Measurements from ENCODE around the gene BEGAIN. TPM values are rescaled to one million over a fixed set of nuclear protein-coding genes. Genes with fewer than 3 reads are reported as not detected.

BEGAIN gene
- total RNA-seq, 1 experiment from 2014 or later = 3.3 TPM

DNA sequence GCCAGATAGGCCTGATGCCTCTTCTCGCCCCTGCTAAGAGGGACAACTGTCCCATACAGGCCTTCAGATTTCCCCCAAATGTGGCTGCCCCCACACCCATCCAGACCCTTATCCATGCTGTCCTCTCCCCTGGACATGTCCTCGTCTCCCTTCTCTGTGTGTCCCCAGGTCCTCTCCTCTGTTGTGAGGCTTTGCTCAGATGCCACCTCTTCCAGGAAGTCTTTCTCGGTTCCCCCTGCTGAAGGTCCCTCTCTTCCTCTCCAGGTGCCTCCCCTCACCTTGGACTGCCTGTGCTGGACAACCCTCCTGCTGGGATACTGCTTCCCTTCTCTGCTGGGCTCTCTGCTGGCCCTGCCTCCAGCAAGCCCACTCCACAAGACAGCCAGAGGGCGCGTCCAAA is 33.7 kb downstream of the BEGAIN start:
- Histone ChIP-seq H3K27me3 (ENCODE audit: control insufficient read depth, insufficient read depth, low read length) (no peaks in the 10 kb centered on the region), H3K36me3 (replicated peaks; ENCODE audit: control insufficient read depth, insufficient read depth, low read length) (no peaks in the 10 kb centered on the region), H3K4me3 (ENCODE audit: insufficient read depth, low read depth, low read length) (no peak overlapping the region)
- no peak for DNase-seq

DNA sequence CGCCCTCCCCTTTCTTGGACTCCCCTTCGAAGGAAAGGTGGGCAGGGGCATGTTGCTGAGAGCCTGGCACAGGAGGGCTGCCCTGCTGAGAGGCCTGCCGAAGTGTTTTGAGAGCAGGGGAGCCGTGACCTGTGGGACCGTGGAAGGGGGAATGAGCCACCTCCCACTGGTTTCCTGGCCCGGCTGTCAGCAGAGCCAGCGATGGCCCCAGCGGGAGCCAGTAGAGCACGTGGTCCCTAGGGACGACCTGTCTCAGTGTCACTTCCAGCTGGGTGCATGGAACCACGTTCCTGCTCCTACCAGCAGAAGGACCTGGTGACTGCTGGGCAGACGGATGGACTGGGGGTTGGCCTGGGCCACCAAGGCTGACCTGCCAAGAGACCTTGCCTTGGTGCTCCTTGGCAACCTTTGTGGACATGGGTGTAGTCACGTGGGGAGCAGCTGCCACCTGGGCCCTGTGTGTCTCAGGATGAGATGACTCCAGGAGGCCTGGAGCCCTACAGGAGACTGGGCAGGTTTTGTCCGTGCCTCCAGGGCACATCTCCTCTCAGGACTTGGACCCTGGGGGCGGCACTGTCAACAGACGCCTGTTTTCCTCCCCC is 34.6 kb downstream of the BEGAIN start:
- Histone ChIP-seq H3K4me3 (ENCODE audit: insufficient read depth, low read depth, low read length) (no peak overlapping the region), H3K27me3 (ENCODE audit: control insufficient read depth, insufficient read depth, low read length) (peaks cover 1% of the 10 kb centered on the region)

DNA sequence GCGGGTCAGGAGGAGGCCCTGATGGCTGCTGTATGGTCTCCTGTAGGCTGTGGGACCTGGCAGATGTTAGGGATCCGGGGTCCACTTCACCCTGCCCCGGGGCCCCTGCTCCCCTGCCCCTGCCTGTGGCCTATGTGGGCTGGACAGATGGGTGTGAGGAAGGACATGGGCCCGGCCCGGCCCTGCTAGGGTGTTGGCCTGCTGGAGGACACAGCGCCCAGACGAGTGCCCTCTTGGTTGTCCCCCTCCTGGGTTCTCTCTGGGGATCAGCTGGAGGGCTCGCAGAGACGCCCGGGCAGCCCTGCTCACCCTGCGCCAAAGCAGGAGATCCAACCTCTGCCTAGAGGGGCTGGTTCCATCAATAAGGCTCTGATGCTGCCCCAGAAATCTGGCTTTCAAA is 36.2 kb downstream of the BEGAIN start:
- no peak for DNase-seq
- Histone ChIP-seq H3K4me3 (ENCODE audit: insufficient read depth, low read depth, low read length) (no peak overlapping the region), H3K36me3 (replicated peaks; ENCODE audit: control insufficient read depth, insufficient read depth, low read length) (no peaks in the 10 kb centered on the region), H3K27me3 (ENCODE audit: control insufficient read depth, insufficient read depth, low read length) (peaks cover 7% of the 10 kb centered on the region)

More for the DNA sequence above, 34.6 kb downstream of the BEGAIN start:
- H3K36me3 ChIP-seq (replicated peaks; ENCODE audit: control insufficient read depth, insufficient read depth, low read length) = no peaks in the 10 kb centered on the region
- DNase-seq = no peak

DNA sequence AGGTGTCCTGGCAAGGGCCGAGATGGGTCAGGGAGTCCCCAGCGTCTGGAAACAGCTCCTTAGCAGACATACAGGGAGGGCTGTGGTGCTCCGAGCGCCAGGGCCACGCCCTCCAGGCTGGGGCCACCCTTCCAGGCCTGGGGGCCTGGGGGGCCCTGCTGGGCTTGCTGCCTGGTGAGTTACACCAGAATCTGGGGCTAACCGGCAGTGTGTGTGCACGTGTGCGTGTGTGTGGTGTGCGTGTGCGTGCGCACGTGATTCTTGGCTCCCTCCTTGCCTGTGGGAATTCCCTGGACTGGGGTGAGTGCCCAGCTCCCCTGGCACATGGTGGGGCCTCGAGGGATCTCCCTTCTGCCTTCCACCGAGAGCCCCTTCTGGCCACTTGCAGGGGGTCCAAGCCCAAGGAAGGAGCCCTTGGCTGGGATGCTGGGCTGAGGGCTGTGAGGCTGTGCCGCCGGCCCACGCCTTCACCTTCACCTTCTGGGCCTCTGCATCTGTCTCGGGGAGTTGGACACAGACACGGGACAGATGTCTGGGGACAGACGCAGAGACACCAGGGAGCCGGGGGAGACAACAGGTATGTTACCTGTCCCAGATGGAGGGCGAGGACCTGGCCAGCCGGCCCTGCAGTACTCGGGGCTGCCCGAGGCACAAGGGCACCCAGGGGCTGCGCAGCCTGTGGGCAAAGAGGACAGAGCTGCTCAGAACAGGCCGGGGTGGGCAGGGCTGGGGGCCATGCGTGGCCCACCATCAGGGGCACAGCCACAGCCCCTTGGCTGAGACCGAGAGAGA is 37.2 kb downstream of the BEGAIN start:
- H3K27me3 ChIP-seq (ENCODE audit: control insufficient read depth, insufficient read depth, low read length) = peaks cover 7% of the 10 kb centered on the region
- H3K36me3 ChIP-seq (replicated peaks; ENCODE audit: control insufficient read depth, insufficient read depth, low read length) = no peaks in the 10 kb centered on the region
- DNase-seq = no peak

DNA sequence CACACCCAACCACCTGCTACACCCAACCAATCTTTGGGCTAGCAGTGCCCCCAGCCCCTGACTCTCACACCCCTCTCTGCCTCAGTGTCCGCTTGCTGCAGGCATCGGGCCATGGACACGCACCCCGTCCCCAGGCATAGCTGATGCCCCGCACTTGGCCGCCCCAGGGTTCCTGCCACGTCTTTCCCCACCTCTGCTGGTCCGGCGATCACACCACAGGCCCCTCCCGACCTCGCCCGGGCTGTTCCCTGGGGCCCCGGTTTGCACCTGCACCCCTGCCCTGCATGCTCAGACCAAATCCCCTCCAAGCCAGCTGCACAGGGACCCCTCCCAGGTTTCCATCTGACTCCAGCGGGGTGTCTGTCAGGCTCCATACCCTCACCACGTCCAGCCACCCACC is 38.3 kb downstream of the BEGAIN start:
- Histone ChIP-seq H3K36me3 (replicated peaks; ENCODE audit: control insufficient read depth, insufficient read depth, low read length) (no peaks in the 10 kb centered on the region), H3K27me3 (ENCODE audit: control insufficient read depth, insufficient read depth, low read length) (peaks cover 7% of the 10 kb centered on the region), H3K4me3 (ENCODE audit: insufficient read depth, low read depth, low read length) (no peak overlapping the region)
- DNase-seq = no peak

More for the DNA sequence above, 37.2 kb downstream of the BEGAIN start:
- H3K4me3 ChIP-seq (ENCODE audit: insufficient read depth, low read depth, low read length) = no peak overlapping the region

DNA sequence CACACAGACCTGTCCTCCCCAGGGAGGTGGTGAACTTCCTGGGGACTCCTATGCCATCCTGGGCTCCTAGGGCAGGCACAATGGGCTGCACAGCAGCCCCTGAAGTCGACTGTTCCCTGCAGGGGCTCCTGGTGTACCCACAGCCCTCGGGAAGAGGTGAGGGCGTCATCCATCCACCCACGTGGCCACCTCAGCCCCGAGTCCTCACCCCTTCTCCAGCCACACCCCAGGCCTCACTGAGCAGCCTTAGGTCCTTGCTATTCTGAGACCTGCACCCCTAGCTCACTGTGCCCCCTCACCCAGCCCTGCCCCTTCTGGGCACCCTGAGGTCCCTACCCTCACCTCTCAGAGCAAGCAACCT is 38.9 kb downstream of the BEGAIN start:
- H3K36me3 ChIP-seq (replicated peaks; ENCODE audit: control insufficient read depth, insufficient read depth, low read length) = no peaks in the 10 kb centered on the region
- peaks cover 7% of the 10 kb centered on the region for H3K27me3 ChIP-seq (ENCODE audit: control insufficient read depth, insufficient read depth, low read length)
- no peak overlapping the region for H3K4me3 ChIP-seq (ENCODE audit: insufficient read depth, low read depth, low read length)
- no peak for DNase-seq

DNA sequence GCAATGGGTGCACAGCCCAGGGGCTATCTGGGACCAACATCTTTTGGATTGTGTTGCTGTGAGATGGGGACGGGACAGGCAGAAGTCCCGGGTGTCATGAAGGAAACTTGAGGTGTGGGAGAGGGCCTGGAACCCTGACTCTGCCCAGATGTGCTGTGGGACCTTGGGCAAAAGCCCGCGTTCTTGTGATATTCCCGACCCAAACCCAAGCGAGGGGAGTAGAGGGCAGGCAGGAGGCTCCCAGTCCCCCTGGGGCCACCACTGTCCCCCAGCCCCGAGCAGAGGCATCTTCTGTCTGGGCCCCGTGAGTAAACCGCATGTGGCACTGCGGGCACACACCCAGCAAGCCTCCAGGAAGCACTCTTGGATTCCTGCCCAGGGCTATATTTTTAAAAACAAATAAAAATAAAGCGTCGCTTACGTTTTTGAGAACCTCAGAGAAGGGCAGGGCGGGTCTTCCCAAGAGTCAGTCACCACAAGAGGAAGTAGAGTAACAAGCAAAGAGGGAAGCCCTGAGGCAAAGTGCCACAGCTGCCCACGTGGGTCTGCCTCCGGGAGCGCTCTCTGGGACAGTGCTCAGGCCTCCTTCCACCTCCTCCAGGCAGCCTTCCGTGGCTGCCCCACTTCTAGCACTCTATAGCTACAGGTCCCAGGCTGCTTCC is 39.5 kb downstream of the BEGAIN start:
- peaks cover 7% of the 10 kb centered on the region for H3K27me3 ChIP-seq (ENCODE audit: control insufficient read depth, insufficient read depth, low read length)
- no peak for DNase-seq
- no peaks in the 10 kb centered on the region for H3K36me3 ChIP-seq (replicated peaks; ENCODE audit: control insufficient read depth, insufficient read depth, low read length)
- no peak overlapping the region for H3K4me3 ChIP-seq (ENCODE audit: insufficient read depth, low read depth, low read length)

DNA sequence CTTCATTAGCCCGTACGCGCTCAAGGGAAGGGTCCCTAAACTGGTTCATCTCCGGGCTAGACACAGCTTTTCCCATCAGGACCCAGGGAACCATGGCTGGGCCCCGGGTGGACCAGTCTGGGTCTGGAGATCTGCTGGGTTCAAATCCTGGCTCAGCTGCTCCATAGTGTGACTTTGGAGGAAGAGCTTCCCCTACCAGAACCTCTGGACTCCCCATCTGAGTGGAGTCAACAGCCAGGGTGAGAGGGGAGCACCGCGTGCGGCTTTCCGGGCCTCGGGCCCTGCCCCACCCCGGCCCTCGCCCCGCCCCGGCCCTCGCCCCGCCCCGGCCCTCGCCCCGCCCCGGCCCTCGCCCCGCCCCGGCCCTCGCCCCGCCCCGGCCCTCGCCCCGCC is 41.2 kb downstream of the BEGAIN start:
- no peaks in the 10 kb centered on the region for H3K36me3 ChIP-seq (replicated peaks; ENCODE audit: control insufficient read depth, insufficient read depth, low read length)
- H3K4me3 ChIP-seq (ENCODE audit: insufficient read depth, low read depth, low read length) = peak overlapping the region; percentile 13; the same call in 1 of the 2 replicates
- DNase-seq = peak; percentile 96
- H3K27me3 ChIP-seq (ENCODE audit: control insufficient read depth, insufficient read depth, low read length) = peaks cover 7% of the 10 kb centered on the region

DNA sequence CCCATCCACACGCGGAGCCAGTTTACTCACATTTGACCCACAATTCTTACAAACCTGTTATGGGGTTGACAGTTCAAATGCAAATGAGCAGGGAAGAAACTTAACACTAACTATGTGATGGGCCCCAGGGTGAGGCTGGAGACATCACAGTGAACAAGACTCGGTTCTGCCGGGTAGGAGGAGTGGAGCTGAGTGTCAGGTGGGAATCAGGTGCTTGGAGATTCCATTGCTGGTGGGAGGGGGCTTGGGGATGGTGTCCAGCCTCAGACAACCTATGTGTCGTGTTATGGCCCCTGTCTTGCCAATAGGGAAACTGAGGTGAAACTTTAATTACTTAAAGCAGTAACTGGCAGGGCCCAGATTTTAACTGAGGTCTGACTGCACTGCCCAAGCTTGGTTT is 41.9 kb downstream of the BEGAIN start:
- H3K36me3 ChIP-seq (replicated peaks; ENCODE audit: control insufficient read depth, insufficient read depth, low read length) = no peaks in the 10 kb centered on the region
- DNase-seq = no peak
- no peak overlapping the region for H3K4me3 ChIP-seq (ENCODE audit: insufficient read depth, low read depth, low read length)
- peaks cover 7% of the 10 kb centered on the region for H3K27me3 ChIP-seq (ENCODE audit: control insufficient read depth, insufficient read depth, low read length)

DNA sequence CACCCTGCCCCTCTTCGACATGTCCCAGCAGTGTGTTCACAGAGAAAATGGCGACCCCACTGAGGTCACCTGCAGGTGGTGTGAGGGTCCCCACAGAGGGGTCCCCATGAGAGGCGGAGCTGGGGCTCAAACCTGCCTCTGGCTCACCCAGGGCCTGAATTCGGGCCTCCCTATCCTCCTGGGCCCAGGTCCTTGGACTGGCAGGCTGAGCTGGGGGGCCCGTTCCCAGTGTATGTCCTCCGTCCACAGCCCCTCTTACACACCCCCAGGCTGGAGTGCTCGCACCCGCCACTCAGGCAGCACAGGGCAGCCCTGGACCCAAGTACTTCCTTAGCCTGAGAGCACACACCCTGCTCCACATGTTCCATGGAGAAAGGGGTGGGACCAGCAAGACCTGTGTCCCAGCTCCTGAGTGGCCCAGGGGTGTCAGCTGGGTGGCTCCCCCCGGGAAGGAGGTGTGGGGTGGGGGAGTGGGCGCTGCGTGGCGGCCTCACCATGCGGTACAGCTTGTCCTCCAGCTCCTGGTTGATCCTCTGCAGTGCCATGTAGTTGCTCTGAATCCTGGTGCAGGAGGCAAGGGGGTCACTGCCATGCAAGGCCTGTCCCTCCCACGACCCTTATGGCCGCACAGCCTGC is 42.6 kb downstream of the BEGAIN start:
- Histone ChIP-seq H3K27me3 (ENCODE audit: control insufficient read depth, insufficient read depth, low read length) (peaks cover 7% of the 10 kb centered on the region), H3K36me3 (replicated peaks; ENCODE audit: control insufficient read depth, insufficient read depth, low read length) (no peaks in the 10 kb centered on the region), H3K4me3 (ENCODE audit: insufficient read depth, low read depth, low read length) (no peak overlapping the region)
- DNase-seq = no peak

DNA sequence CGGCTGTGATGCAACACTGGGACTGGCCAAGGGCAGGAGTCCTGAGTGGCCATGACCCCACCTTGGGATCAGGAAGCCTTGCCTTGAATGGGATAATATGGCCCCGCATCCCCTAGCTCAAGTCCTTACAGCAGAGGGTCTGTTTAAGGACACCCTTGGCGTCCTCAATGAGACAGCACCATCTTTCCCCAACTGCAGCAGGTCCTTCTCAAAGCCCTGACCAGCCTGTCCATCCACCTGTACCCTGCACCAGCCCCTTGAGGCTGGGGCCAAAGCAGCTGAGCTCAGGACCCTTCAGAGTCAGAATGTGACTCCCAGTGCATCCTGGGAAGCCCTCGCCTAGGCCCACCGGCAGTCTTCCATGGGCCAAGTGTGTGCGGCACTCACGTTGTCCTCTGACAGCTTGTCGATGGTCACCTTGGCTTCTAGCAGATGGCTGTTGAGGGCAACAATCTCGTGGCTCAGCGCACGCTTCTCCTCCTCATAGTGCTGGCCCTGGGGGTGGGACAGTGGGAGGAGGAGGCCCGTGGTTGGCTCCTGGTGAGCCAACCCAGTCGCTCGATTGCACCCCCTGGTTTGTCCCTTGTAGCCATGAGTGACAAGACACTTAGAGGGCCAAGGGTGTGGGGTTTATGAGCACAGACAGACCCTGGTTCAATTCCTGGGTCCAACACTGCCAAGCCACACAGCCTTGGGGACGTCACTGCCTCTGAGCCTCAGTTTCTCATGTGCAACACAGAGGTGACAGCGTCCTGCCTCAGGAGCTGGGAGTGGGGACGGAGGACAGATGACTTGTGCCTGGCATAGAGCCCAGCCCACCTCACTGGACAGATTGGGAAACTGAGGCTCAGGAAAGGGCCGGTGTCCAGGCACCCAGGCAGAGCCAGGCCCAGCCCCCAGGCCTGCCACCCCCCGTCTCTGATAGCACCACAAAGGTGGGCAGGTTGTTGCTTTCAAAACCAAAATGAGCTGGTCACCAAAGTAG is 43.5 kb downstream of the BEGAIN start:
- H3K36me3 ChIP-seq (replicated peaks; ENCODE audit: control insufficient read depth, insufficient read depth, low read length) = no peaks in the 10 kb centered on the region
- DNase-seq = no peak
- no peak overlapping the region for H3K4me3 ChIP-seq (ENCODE audit: insufficient read depth, low read depth, low read length)
- H3K27me3 ChIP-seq (ENCODE audit: control insufficient read depth, insufficient read depth, low read length) = peaks cover 7% of the 10 kb centered on the region

DNA sequence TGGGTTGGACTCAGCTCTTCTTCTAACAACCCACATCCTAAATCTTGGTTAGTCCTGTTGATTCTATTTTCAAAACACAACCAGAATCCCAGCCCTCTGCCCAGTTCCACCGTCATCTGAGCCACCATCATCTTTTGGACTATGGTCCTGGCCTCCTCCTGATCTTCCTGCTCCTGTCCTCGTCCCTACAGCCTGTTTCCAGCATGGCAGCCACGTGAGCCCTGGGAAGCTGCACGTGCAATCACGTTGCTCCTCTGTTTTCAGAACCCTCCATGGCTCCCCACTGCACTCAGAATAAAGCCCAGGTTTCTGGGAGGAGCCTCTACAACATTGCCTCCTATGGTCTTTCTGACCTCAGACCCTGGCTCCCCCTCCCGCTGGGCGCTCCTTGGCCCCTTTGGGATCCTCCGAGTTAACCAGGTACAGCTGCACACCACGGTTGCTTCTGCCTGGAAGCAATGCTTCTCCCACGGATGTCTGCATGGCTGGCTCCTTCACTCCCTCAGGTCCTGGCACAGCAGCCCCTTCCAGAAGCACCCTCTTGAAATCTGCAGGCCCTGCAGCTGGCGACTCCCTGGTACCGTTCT is 44.5 kb downstream of the BEGAIN start:
- no peak for DNase-seq
- Histone ChIP-seq H3K36me3 (replicated peaks; ENCODE audit: control insufficient read depth, insufficient read depth, low read length) (no peaks in the 10 kb centered on the region), H3K4me3 (ENCODE audit: insufficient read depth, low read depth, low read length) (no peak overlapping the region)

DNA sequence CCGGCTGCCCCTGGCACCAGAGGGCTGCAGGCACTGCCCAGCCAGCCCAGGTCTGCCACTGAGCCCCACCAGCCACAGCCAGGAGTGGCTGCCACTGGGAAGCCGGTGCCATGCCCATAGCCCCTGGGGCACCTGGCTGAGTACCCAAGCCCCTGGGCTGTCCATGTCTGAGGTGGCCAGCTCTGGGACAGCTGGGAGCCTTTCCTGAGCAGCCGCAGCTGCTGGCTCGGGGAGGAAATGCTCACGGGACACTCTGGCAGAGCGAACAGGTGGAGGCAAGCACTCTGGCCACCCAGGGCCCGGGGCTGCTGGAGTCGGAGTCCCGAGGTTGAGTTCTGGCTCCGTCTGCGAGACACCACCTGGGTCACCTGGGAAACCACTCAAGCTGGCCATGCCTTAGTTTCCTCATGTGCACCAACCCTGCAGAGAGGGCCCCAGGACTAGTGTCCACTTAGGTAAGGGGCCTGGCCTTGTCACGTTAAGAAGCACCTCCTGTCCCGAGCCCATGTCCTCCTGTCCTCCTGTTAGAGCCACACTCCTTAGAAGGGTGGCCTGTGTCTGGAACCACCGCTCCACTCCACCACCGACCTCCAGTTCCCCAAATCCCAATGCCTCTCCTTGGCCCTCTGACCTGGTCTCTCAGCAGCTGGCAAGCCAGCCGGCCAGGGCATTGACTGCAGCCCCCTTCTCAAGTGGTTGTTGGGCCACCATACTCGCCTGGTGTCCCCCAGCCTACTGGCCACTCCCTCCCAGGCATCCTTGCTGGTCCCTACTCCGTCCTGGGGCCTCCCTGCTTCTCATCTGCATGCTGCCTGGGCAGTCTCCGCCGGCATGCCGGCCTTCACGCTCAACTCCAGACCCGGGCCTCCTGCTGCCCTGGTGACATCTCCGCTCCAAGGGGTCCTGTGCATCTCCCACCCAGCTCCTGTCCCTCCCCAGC is 45.3 kb downstream of the BEGAIN start:
- Histone ChIP-seq H3K27me3 (ENCODE audit: control insufficient read depth, insufficient read depth, low read length) (peaks cover 3% of the 10 kb centered on the region), H3K4me3 (ENCODE audit: insufficient read depth, low read depth, low read length) (no peak overlapping the region), H3K36me3 (replicated peaks; ENCODE audit: control insufficient read depth, insufficient read depth, low read length) (no peaks in the 10 kb centered on the region)
- peak; percentile 49 for DNase-seq

More for the DNA sequence above, 44.5 kb downstream of the BEGAIN start:
- peaks cover 7% of the 10 kb centered on the region for H3K27me3 ChIP-seq (ENCODE audit: control insufficient read depth, insufficient read depth, low read length)
